OCI-LY1 (cell line): ENCODE results near the gene XPO1.

Experiments used
- H2AFZ ChIP-seq: fragments of 200-600 bp; sonication (generic), shearing (Covaris generic); 2 replicates; pipeline ENCODE4 v1.6.0; 2014; ENCODE audit warnings: antibody characterized with exemption, mild to moderate bottlenecking, low read length
- H3F3A ChIP-seq: fragments of 200-600 bp; sonication (generic), shearing (Covaris generic); 2 replicates; pipeline ENCODE4 v1.6.0; 2014; ENCODE audit warnings: mild to moderate bottlenecking, antibody characterized with exemption, low read length, moderate library complexity; ENCODE audit not compliant: insufficient read depth
- H3K27ac ChIP-seq: fragments of 200-600 bp; sonication (generic); 2 replicates; pipeline ENCODE4 v1.5.1; 2014; ENCODE audit warnings: low read length, mixed run types, mild to moderate bottlenecking, low read depth; ENCODE audit not compliant: poor library complexity, severe bottlenecking
- H3K27me3 ChIP-seq: fragments of 200-600 bp; sonication (generic); 2 replicates; pipeline ENCODE4 v1.6.0; 2014; ENCODE audit warnings: antibody characterized with exemption, mild to moderate bottlenecking, low read length, moderate library complexity; ENCODE audit not compliant: insufficient read depth
- H3K36me3 ChIP-seq: fragments of 200-600 bp; sonication (generic); 2 replicates; pipeline ENCODE4 v1.6.1; 2014; ENCODE audit warnings: mild to moderate bottlenecking, antibody characterized with exemption, low read length, moderate library complexity, mixed read lengths; ENCODE audit not compliant: insufficient read depth
- H3K4me1 ChIP-seq: fragments of 200-600 bp; sonication (generic); 2 replicates; pipeline ENCODE4 v1.5.1; 2014; ENCODE audit warnings: mild to moderate bottlenecking, low read length, moderate library complexity; ENCODE audit not compliant: insufficient read depth, severe bottlenecking
- H3K4me2 ChIP-seq: fragments of 200-600 bp; sonication (generic), shearing (Covaris generic); 2 replicates; pipeline ENCODE4 v1.6.1; 2014; ENCODE audit warnings: low read length
- H3K4me3 ChIP-seq: fragments of 200-600 bp; sonication (generic); 2 replicates; pipeline ENCODE4 v1.5.1; 2014; ENCODE audit warnings: low read length, low read depth, mild to moderate bottlenecking, mixed read lengths; ENCODE audit not compliant: poor library complexity, severe bottlenecking
- H3K79me2 ChIP-seq: fragments of 200-600 bp; shearing (Covaris generic); 2 replicates; pipeline ENCODE4 v1.6.1; 2016; ENCODE audit warnings: mixed run types, low read length, mixed read lengths; ENCODE audit not compliant: insufficient read depth
- H3K9ac ChIP-seq: fragments of 200-600 bp; sonication (generic), shearing (Covaris generic); 2 replicates; pipeline ENCODE4 v1.6.1; 2014; ENCODE audit warnings: mild to moderate bottlenecking, low read length, mixed read lengths
- H3K9me2 ChIP-seq: fragments of 200-600 bp; sonication (generic), shearing (Covaris generic); 2 replicates; pipeline ENCODE4 v1.6.1; 2014; ENCODE audit warnings: low read depth, mild to moderate bottlenecking, low read length, mixed read lengths
- H3K9me3 ChIP-seq: fragments of 200-600 bp; shearing (Covaris generic); 2 replicates; pipeline ENCODE4 v1.6.1; 2014; ENCODE audit warnings: low read length, mixed read lengths
- H4K20me1 ChIP-seq: fragments of 200-600 bp; sonication (generic), shearing (Covaris generic); 2 replicates; pipeline ENCODE4 v1.6.0; 2016; ENCODE audit warnings: mild to moderate bottlenecking, low read length; ENCODE audit not compliant: insufficient read depth
- CTCF ChIP-seq: fragments of 200-600 bp; sonication (generic), shearing (Covaris generic); IDR thresholded peaks from 2 replicates; pipeline ENCODE4 v1.5.1; 2017; ENCODE audit warnings: mild to moderate bottlenecking, antibody characterized with exemption, low read length, moderate library complexity, mixed read lengths
- EZH2 ChIP-seq: fragments of 200-600 bp; sonication (generic), shearing (Covaris generic); IDR thresholded peaks from 2 replicates; pipeline ENCODE4 v1.8.0; 2017; ENCODE audit warnings: borderline replicate concordance, mixed run types, mild to moderate bottlenecking, antibody characterized with exemption, low read length, moderate library complexity, mixed read lengths

XPO1 gene

DNA sequence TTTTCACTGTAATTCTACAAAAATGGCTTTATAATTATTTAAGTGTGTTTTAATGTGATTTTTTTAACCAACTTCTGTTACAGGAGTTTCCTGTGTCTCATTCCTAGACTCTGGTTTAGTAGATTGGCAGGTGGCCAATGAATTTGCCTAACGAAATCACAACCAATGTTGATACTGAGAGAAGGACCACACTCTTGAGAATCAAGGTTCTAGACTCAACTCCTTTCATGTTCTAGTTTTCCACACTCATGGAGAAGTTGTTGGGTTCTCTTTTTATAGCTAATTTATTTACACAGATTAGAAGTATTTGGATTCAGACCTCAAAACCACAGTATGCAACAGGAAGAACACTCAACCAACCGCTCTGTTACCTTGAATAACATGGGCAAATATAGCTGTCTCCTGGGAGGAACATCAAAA is 44.6 kb downstream of the XPO1 start:
- H3K79me2 ChIP-seq, result no peaks in the 10 kb centered on the region
- H3K4me2 ChIP-seq, result no peak overlapping the region
- H3F3A ChIP-seq, result no peaks in the 10 kb centered on the region
- no peaks in the 10 kb centered on the region; the same call in 1 of the 2 replicates for H4K20me1 ChIP-seq
- H3K9ac ChIP-seq, result no peak overlapping the region
- peaks cover 11% of the 10 kb centered on the region for H3K4me1 ChIP-seq
- H3K4me3 ChIP-seq, result no peak overlapping the region
- H3K27ac ChIP-seq, result peak overlapping the region; percentile 6
- no peaks in the 10 kb centered on the region for H3K9me3 ChIP-seq
- peaks cover 98% of the 10 kb centered on the region for H3K36me3 ChIP-seq
- H3K27me3 ChIP-seq, result no peaks in the 10 kb centered on the region
- H2AFZ ChIP-seq, result no peak overlapping the region
- H3K9me2 ChIP-seq, result no peaks in the 10 kb centered on the region
- TF ChIP-seq EZH2 (no peak), CTCF (no peak)

DNA sequence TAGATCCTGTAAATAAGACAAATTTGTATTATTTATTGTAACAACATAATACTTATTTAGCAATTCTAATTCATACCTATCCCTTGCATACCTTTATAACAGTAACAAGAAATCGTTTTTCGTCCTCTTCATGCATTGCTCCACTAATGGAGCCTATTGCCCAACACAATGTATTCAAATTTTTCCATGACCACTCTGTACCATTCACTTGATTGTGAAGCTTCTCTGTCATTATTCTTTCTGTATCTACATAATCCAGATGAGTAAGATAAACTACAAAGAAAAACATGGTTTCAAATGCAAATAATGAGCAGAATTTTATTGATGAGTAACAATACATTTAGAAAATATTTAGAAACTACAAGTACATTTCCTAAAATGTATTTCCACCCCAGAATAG is 45.7 kb downstream of the XPO1 start:
- H3F3A ChIP-seq, result no peaks in the 10 kb centered on the region
- H4K20me1 ChIP-seq, result no peaks in the 10 kb centered on the region; the same call in 1 of the 2 replicates
- no peak overlapping the region for H3K4me3 ChIP-seq
- H3K27me3 ChIP-seq, result no peaks in the 10 kb centered on the region
- TF ChIP-seq EZH2 (no peak), CTCF (no peak)
- no peak overlapping the region for H3K27ac ChIP-seq
- no peak overlapping the region for H2AFZ ChIP-seq
- no peak overlapping the region for H3K9ac ChIP-seq
- no peaks in the 10 kb centered on the region for H3K9me3 ChIP-seq
- H3K36me3 ChIP-seq, result peaks cover 98% of the 10 kb centered on the region
- 0 out of 2 replicates have a peak, but pooled peaks cover 4% of the 10 kb centered on the region for H3K79me2 ChIP-seq
- H3K4me1 ChIP-seq, result peaks cover 11% of the 10 kb centered on the region
- no peaks in the 10 kb centered on the region for H3K9me2 ChIP-seq
- no peak overlapping the region for H3K4me2 ChIP-seq

- H4K20me1 ChIP-seq, result no peaks in the 10 kb centered on the region
- peaks cover 3% of the 10 kb centered on the region; the same call in 1 of the 2 replicates for H3F3A ChIP-seq
- no peaks in the 10 kb centered on the region for H3K4me1 ChIP-seq
- H3K9ac ChIP-seq, result no peak overlapping the region
- no peaks in the 10 kb centered on the region for H3K9me2 ChIP-seq
- no peak overlapping the region for H3K4me3 ChIP-seq
- no peaks in the 10 kb centered on the region for H3K27me3 ChIP-seq
- 0 out of 2 replicates have a peak, but pooled peaks cover 4% of the 10 kb centered on the region for H3K79me2 ChIP-seq
- TF ChIP-seq CTCF, result no peak
- TF ChIP-seq EZH2, result no peak
- no peak overlapping the region for H2AFZ ChIP-seq
- no peaks in the 10 kb centered on the region for H3K9me3 ChIP-seq
- H3K4me2 ChIP-seq, result no peak overlapping the region
- peaks cover 97% of the 10 kb centered on the region for H3K36me3 ChIP-seq
- no peak overlapping the region for H3K27ac ChIP-seq
Observed at GRCh38 chr2:61485281-61485680, 52.9 kb downstream of the XPO1 start.
